ENCODE results near the gene CCNF. TPM values are rescaled to one million over a fixed set of nuclear protein-coding genes. Genes with fewer than 3 reads are reported as not detected.
"Not testable (repeated sequence)": the region's sequence is repeated elsewhere in the genome, so short reads cannot be mapped to it uniquely, and the experiment has no call there.

Gene CCNF
- total RNA-seq, 1 experiment from 2014 or later = 68.1 TPM

DNA sequence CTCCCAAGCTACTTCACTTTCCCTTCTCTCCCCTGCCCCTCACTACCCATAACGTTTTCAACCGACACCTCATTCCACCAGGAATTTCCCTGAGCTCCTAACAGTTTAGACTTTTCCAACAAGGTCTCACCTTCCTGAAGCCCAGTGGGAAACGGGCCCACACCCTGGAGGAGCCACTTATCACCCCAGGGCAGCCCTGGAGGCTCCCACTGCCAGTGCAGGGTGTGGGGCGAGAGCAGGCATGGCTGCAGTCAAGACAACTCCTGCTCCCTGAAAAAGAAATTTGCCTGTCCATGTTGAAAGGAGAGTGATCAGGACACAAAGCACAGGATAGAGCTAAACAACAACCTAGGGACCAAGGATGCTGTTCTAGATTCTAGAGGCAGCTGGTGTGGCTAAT, 1.7 kb upstream of the CCNF start:
- no peak for DNase-seq (ENCODE audit: low spot score)

DNA sequence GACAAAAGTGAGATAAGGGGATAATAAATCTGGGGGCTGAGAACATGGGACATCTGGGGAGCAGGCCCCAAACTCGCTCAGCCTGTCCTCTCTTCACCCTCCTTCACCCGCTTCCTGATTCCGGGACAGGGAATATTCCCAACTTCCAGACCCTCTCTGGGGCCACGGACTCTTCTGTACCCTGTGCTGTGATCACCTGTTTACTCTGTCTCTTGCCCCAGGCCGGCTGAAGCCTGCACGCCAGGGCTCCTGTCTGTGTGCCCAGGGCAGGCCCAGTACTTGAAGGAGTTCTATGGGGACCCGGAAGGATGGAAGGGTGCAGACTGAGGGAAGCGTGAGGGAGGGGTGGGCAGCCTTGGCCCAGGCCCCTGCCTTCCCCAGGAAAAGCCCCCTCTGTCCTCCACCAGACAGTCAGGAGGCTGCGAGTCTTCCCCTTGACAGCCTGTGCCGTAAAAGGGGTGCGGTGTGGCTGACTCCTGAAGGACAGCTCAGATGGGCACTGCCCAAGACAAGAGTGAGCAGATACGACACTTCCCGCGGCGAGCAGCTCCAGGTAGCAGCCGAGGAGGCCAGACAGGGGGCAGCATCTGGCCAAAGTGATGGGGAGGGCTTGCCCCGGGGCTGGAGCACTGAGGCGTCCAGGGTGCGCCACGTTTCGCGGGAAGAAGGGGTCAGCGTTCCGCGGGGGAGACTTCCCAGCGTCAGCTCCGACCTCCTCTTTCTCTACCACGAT, 1.0 kb upstream of the CCNF start:
- DNase-seq (ENCODE audit: low spot score) = peak; percentile 64

DNA sequence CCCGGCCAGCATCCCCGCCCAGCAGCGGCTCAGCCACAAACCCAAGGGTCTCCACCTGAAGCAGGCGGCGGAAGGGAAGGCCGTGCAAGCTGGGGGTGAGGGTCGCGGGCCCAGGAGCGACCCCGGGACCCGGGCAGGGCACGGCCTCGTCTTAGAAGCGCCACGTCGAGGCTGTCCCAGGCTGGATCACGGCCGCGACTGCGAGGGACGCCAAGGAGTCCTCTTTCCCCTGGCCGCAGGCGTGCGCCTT, 538 bp upstream of the CCNF start:
- no peak for DNase-seq (ENCODE audit: low spot score)

DNA sequence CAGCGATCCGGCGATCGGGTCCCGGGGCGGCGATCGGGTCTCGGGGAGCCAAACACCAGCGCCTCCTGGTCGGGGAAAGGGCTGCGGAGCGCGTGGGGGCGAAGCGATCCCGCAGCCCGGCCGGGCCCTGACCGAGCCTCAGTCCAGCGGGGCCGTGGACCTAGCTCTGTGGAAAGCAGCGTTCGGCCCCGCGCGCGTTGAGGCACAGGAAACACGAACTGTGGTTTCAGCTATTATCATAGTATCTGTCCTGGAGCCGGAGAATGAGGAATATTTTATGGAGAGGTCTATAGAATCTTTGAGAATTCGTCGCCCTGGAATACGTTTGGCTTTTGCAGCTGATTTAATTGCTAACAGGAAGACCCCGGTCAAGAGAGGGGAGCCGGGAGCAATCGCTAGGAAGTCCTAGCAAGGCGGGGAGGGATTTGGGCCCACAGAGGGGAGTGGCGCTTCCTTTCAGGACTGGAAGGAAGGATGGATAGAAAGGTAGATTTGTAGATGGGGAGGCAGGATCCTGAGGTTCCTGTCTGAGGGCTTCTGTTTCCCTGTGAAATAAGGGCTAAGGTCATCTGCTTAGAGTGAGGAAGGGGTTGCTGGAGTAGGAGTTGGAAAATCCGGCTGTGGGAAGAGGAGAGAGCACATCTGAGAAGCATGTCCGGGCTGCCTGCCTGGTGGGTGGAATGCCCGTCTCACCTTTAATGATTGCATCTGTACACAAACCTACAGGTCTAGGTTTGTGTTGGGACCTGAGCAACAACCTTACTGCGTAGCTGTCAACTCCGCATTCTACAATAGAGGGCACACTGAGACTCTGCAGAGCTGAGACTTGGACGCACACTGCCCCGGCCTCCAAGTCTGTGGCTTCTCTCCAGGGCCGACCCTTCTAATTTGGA, 770 bp downstream of the CCNF start:
- peak; percentile 56 for DNase-seq (ENCODE audit: low spot score)

DNA sequence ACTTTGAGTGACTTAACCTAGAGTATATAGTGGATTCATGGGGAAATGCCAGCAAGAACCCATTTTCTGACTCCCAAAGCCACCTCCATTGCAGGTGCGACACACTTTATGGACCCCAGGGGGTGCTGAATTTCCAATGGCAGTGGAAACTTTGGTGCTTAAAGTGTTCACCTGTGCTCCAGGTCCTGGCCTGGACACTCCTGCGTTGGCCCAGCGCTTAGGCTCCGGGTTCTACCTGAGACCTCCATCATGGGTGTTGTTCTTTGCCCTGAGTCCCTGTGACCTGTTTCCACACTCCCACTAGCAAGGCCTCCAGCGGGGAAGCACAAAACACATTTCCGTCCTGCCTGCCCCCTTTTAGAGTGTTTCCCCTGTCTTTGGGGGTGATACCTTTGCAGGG, 3.0 kb downstream of the CCNF start:
- no peak for DNase-seq (ENCODE audit: low spot score)

DNA sequence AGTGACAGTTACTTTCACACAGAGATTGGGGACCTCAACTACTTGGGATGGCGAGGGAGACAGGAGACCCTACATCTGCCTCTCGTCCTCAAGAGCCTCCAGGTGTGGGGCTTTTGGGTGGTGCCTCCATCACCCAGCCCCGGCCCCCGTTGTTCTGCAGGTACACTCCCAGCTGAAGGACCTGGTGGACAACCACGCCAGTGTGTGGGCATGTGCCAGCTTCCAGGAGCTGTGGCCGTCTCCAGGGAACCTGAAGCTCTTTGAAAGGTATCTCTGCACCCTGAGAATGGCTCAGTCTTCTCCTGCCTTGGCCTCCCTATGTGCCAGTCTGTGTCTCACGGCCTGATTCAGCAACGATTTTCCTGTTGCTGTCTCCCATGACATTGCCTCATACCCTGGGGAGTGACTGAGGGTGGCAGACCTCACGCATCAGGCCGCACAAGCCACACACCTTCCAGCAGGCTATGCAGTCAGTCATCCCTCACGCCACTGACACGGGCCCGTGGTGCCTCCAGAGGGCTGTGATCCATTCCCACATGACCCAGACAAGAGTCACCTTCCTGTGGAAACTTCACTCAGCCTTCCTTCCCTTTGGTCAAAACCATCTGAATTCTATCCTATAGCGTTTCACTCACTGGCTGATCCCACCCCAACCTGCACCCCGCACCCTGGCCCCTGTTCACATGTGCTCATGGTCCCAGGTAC, 3.7 kb downstream of the CCNF start:
- no peak for DNase-seq (ENCODE audit: low spot score)

DNA sequence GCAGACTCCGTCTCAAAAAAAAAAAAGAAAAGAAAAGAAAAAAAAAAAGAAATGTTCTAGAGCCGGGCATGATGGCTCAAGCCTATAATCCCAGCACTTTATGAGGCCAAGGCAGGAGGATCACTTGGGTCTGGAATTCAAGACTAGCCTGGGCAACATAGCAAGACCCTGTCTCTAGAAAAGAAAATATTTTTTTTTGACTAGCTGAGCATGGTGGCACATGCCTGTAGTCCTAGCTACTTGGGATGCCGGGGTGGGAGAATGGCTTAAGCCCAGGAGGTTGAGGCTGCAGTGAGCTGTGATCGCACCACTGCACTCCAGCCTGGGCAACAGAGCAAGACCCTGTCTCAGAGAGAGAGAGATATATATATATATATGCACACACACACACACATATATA, 6.0 kb downstream of the CCNF start:
- not testable (repeated sequence) for DNase-seq (ENCODE audit: low spot score)

DNA sequence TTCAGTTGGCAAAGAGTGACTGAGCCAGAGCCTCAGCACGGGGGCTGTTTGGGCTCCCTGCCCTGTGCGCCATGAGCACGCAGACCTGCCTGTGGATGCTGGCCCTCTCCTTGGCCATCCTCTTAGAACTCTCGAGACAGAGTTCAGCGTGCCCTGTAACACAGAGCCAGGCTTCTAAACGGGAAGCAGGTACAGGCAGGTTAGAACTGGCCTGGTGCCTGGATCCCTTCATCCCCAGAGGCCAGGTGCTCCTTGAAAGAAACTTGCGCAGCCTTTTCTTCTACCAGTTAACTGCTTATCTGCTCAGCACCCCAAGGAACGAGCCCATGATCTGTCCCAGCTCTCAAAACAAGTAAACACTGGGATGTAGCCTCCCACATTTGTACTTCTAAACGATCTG, 6.9 kb downstream of the CCNF start:
- DNase-seq (ENCODE audit: low spot score) = no peak

DNA sequence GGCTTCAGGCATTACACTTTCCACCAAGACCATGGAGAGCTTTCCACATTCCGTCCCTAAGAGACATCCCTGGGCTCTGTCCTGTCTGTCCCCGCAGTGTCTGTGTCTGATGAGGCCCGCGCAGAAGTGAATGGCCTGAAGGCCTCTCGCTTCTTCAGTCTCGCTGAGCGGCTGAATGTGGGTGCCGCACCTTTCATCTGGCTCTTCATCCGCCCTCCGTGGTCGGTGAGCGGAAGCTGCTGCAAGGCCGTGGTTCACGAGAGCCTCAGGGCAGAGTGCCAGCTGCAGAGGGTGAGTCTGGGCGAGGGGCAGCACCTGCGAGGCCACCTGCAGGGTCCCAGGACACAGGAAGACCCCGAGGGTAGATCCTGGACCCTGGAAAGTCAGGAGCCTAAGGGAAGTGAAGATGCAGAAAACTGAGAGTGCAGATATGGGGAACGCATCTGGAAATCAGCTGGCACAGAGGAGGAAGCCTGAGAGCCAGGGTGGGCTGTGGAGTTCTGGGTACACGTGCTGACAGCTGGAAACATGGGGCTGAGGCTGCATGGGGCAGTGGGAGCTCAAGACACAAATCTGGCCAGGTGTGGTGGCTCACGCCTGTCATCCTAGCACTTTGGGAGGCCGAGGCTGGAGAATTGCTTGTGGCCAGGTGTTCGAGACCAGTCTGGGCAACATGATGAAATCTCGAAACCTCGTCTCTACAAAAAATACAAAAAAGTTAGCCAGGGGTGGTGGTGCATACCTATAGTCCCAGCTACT, 8.0 kb downstream of the CCNF start:
- DNase-seq (ENCODE audit: low spot score) = no peak

DNA sequence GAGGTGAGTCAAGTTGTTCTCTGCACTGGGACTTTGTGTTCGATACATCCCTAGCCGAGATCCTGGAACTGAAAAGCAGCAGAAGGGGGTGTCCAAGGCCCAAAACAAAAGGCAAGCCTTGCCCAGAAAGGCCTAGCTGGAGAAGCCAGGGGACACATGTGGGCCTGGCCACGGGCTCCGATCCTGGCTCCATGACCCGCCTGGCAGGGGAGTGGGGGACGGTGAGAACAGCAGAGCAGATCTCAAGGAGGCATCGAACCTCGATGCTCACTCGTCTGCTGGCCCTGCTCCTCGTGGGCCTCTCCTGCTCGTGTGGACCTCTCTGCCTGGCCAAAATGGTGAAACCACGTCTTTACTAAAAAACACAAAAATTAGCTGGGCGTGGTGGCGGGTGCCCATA, 8.9 kb downstream of the CCNF start:
- no peak for DNase-seq (ENCODE audit: low spot score)

DNA sequence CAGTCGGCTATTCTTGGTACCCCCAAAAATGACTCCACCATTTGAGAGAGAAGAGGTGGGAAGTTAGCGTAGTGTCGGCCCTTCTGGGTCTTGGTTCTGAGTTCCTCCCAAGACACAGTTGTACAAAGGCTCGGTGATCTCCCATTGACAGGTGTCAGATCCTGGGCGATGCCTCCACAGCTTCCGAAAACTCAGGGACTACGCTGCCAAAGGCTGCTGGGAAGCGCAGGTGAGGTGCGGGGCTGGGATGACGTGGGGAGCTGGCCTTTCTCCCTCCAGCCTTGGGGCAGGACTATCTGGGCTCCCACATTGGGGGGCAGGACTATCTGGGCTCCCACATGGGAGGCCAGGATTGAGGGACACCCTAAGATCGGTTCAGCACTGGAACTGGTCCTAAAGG, 10.4 kb downstream of the CCNF start:
- DNase-seq (ENCODE audit: low spot score) = no peak

DNA sequence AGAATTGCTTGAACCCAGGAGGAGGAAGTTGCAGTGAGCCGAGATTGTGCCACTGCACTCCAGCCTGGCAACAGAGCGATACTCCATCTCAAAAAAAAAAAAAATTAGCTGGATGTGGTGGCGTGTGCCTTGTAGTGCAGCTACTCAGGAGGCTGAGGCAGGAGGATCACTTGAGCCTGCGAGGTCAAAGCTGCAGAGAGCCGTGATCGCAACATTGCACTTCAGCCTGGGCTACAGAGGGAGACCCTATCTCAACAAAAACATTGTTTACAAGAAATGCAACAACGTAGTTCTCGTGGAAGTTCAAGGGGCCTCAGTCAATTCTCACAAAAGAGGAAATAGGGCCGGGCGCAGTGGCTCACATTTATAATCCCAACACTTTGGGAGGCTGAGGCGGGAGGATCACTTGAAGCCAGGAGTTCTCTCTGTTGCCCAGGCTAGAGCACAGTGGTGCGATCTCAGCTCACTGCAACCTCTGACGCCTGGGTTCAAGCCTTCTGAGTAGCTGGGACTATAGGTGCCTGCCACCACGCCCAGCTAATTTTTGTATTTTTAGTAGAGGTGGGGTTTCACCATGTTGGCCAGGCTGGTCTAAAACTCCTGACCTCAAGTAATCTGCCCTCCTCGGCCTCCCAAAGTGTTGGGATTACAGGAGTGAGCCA, 12.0 kb downstream of the CCNF start:
- not testable (repeated sequence) for DNase-seq (ENCODE audit: low spot score)

DNA sequence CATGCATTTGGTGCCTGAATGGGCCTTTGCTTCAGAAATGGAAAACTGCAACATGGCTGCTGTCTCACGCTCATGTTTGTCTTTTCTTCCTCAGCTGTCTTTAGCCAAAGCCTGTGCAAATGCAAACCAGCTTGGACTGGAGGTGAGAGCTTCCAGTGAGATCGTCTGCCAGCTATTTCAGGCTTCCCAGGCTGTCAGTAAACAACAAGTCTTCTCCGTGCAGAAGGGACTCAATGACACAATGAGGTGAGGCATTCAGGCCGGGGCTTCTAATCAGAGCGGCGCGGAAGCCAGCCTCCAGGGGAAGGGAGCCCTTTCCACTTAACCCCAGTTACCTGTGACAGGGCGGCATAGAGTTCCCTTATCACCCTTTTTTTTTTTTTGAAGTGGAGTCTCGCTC, 14.3 kb downstream of the CCNF start:
- DNase-seq (ENCODE audit: low spot score) = no peak

DNA sequence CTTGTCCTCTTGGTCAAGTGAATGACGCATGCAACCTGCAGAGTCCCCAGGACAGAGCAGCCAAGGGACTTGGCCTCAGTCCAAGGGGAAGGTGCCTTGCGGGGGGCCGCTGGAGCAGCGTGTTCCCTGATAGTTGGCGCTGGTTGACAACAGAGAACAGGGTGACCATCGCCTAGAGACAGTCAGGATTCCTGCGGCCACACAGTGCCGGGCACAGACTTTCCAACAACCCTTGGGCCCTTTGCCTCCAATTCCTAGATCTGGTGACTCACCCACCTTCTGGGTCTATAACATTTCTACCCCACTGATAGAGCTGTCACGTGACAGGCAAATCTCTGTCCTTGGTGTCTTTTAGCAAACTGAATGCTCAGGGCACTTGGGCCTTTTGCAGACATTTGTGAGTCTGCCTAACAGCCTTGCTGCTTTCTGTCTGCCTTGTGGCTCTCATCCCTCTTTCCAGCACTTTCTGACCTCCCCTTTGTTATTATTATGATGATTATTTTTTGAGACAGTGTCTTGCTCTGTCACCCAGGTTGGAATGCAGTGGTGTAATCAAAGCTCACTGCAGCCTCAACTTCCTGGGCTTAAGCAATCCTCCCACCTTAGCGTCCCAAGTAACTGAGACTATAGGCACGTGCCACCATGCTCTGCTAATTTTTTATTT, 18.8 kb downstream of the CCNF start:
- DNase-seq (ENCODE audit: low spot score) = no peak

DNA sequence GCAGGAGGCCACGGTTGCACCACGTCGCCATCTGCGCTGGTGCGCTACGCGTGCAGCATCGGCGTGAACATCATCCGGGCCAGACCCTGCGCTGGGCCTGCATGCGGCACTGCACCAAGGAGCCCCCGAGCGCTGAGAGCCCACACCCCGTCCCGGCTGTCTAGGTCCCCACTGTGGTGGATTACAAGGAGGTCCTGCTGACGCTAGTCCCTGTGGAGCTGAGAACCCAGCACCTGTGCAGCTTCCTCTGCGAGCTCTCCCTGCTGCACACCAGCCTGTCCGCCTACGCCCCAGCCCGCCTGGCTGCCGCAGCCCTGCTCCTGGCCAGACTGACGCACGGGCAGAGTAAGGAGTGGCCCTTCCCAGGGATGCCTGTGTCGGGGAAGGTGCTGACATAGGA, 19.9 kb downstream of the CCNF start:
- no peak for DNase-seq (ENCODE audit: low spot score)

DNA sequence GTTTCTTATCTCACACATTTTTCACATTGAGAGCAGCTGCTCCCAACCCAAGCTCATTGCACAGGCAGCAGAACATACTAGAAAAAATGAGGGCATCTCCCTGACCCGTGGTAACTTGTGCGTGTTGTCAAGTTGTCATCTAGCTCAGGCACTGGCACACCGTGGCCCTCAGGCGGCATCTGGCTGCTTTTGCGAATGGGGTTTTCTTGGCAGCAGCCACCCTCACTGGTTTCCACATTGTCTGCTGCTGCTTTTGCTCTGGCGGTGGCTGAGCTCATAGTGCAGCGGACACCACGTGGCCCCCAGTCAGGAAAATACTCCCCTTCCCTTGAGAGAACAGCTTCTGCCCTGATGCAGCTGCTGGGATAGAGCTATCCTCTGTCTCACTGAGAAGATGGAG, 21.3 kb downstream of the CCNF start:
- DNase-seq (ENCODE audit: low spot score) = no peak

DNA sequence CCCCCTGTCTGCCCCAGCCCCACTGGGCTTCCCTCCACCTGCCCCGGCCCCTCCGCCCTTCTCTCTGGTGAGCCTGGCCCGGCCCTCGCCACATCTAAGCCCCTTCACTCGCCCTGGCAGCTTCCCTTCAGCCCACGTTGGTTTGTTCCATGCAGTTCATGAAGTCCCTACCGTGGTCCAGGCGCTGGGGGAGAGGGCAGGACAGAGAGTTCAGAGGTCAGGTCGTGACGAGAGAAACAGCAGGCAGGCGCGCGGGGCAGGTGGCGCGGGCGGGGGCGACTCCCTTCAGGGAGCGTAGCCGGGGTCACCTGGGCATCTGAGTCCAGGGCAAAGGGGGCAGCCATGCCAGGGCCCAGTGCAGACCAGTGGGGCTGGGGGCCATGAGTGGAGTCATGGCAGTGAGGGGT, 21.7 kb downstream of the CCNF start:
- no peak for DNase-seq (ENCODE audit: low spot score)

DNA sequence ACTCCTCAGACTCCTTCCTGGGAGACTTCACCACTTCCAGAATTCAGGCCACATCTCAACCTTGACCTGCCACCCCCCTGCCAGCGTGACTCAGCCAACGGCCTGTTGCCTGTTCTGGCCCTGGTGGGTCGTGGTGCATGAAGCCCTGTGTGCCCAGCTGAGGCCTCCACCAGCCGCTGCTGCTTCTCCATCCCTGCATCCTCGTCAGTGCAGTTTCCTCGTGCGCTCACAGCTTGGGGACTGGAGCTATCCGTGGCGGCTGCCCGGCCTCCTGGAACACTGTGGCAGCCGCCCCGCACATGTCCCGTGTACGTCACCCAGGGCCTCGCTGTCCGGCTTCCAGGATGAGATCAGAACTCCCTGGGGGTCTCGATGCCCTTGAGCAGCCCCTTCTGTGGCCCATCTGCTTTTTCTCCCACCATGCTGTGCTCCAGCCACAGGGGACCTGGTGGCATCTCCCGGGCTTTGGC, 22.6 kb downstream of the CCNF start:
- no peak for DNase-seq (ENCODE audit: low spot score)

DNA sequence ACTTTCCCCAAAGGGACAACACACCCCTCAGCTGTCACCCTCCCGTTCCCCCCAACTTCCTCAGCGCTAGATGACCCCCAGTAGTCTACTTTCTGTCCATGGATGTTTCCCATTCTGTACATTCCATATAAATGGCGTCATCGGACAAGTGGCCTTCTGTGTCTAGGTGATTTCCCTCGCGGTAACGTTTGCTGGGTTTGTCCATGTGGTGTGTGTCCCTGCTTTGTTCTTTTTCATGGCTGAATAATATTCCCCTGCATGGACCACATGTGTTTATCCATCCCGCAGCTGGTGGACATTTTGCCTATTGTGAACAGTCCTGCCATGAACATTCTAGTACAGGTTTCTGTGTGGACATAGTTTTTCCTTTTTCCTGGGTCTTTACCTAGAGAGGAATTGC, 23.4 kb downstream of the CCNF start:
- no peak for DNase-seq (ENCODE audit: low spot score)

DNA sequence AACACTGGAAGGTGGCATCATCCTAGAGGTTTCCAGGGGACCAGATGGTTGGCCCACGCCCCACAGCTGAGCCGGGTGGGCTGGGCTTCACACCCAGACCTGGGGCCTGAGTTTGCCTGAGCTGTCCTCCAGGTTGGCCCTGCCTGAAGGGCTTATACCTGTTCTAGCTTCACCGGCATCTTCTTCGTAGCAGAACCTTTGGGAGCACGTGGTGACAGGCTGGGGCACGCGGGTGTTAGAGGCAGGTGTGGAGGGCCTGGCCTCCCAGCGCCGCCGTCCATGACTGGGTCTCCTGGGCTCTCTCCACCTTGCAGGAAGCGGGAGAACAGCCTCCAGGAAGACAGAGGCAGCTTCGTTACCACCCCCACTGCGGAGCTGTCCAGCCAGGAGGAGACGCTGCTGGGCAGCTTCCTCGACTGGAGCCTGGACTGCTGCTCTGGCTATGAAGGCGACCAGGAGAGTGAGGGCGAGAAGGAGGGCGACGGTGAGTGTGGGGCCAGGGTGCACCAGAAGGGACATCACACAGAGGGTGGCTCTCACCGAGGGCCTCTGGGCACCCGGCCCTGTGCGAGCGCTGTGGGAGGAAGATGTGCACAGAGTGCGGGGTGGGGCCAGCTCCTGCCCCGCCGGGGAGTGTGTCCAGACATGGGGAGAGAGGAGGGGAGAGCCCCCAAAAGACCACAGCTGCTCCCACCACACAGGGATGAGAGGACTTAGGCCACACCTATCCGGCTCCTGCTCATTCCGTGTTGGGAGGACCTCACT, 26.0 kb downstream of the CCNF start:
- no peak for DNase-seq (ENCODE audit: low spot score)

Data from HT-29 (cell line).